ENCODE results near the gene SLC9A9. TPM values are rescaled to one million over a fixed set of nuclear protein-coding genes. Genes with fewer than 3 reads are reported as not detected.

Gene SLC9A9
- total RNA-seq, 1 experiment from 2014 or later = 2.2 TPM

- no peaks in the 10 kb centered on the region for H3K79me2 ChIP-seq (ENCODE audit: low read length)
Observed at GRCh38 chr3:143255739-143256138, 592.5 kb downstream of the SLC9A9 start.

GRCh38 chr3:143252931-143253330, 595.3 kb downstream of the SLC9A9 start:
- Histone ChIP-seq H4K20me1 (ENCODE audit: insufficient read depth, low read depth, low read length) (no peaks in the 10 kb centered on the region), H3K4me3 (ENCODE audit: low read length) (no peak overlapping the region), H2AFZ (ENCODE audit: low read length) (no peak overlapping the region), H3K9me2 (replicated peaks; ENCODE audit: insufficient read depth, low read length) (no peaks in the 10 kb centered on the region), H3K9me3 (ENCODE audit: low read length) (no peaks in the 10 kb centered on the region), H3K27ac (ENCODE audit: low read length) (no peak overlapping the region), H3K36me3 (ENCODE audit: insufficient read depth, low read length) (no peaks in the 10 kb centered on the region), H3K9ac (ENCODE audit: low read length) (no peak overlapping the region), H3K4me2 (ENCODE audit: low read depth, low read length, poor library complexity, severe bottlenecking) (no peak overlapping the region), H3K27me3 (ENCODE audit: low read length) (no peaks in the 10 kb centered on the region), H3K4me1 (ENCODE audit: low read length) (peaks cover 4% of the 10 kb centered on the region), H3K79me2 (ENCODE audit: low read length) (no peaks in the 10 kb centered on the region)
- DNase-seq = no peak

More at GRCh38 chr3:143255739-143256138, 592.5 kb downstream of the SLC9A9 start:
- peaks cover 6% of the 10 kb centered on the region for H3K4me1 ChIP-seq (ENCODE audit: low read length)
- no peaks in the 10 kb centered on the region for H4K20me1 ChIP-seq (ENCODE audit: insufficient read depth, low read depth, low read length)
- no peak overlapping the region for H3K27ac ChIP-seq (ENCODE audit: low read length)
- H2AFZ ChIP-seq (ENCODE audit: low read length) = no peak overlapping the region
- H3K4me3 ChIP-seq (ENCODE audit: low read length) = no peak overlapping the region
- H3K36me3 ChIP-seq (ENCODE audit: insufficient read depth, low read length) = no peaks in the 10 kb centered on the region
- H3K27me3 ChIP-seq (ENCODE audit: low read length) = no peaks in the 10 kb centered on the region
- H3K4me2 ChIP-seq (ENCODE audit: low read depth, low read length, poor library complexity, severe bottlenecking) = no peak overlapping the region
- H3K9me2 ChIP-seq (replicated peaks; ENCODE audit: insufficient read depth, low read length) = no peaks in the 10 kb centered on the region
- H3K9me3 ChIP-seq (ENCODE audit: low read length) = no peaks in the 10 kb centered on the region
- no peak overlapping the region for H3K9ac ChIP-seq (ENCODE audit: low read length)
- DNase-seq = no peak

GRCh38 chr3:143249014-143249413, 599.3 kb downstream of the SLC9A9 start:
- no peaks in the 10 kb centered on the region for H3K27me3 ChIP-seq (ENCODE audit: low read length)
- H2AFZ ChIP-seq (ENCODE audit: low read length) = no peak overlapping the region
- no peaks in the 10 kb centered on the region for H3K36me3 ChIP-seq (ENCODE audit: insufficient read depth, low read length)
- H3K4me3 ChIP-seq (ENCODE audit: low read length) = no peak overlapping the region
- H3K9ac ChIP-seq (ENCODE audit: low read length) = no peak overlapping the region
- H3K4me2 ChIP-seq (ENCODE audit: low read depth, low read length, poor library complexity, severe bottlenecking) = no peak overlapping the region
- no peak for DNase-seq
- no peaks in the 10 kb centered on the region for H3K9me3 ChIP-seq (ENCODE audit: low read length)
- H4K20me1 ChIP-seq (ENCODE audit: insufficient read depth, low read depth, low read length) = no peaks in the 10 kb centered on the region
- H3K79me2 ChIP-seq (ENCODE audit: low read length) = no peaks in the 10 kb centered on the region
- no peaks in the 10 kb centered on the region for H3K9me2 ChIP-seq (replicated peaks; ENCODE audit: insufficient read depth, low read length)
- peaks cover 1% of the 10 kb centered on the region for H3K4me1 ChIP-seq (ENCODE audit: low read length)
- no peak overlapping the region for H3K27ac ChIP-seq (ENCODE audit: low read length)

- H4K20me1 ChIP-seq (ENCODE audit: insufficient read depth, low read depth, low read length) = no peaks in the 10 kb centered on the region
- no peak for DNase-seq
- no peaks in the 10 kb centered on the region for H3K4me1 ChIP-seq (ENCODE audit: low read length)
- H3K79me2 ChIP-seq (ENCODE audit: low read length) = no peaks in the 10 kb centered on the region
- H3K9me3 ChIP-seq (ENCODE audit: low read length) = no peaks in the 10 kb centered on the region
- no peaks in the 10 kb centered on the region for H3K36me3 ChIP-seq (ENCODE audit: insufficient read depth, low read length)
- H3K27ac ChIP-seq (ENCODE audit: low read length) = no peak overlapping the region
- H3K27me3 ChIP-seq (ENCODE audit: low read length) = no peaks in the 10 kb centered on the region
- H3K4me3 ChIP-seq (ENCODE audit: low read length) = no peak overlapping the region
- no peak overlapping the region for H3K4me2 ChIP-seq (ENCODE audit: low read depth, low read length, poor library complexity, severe bottlenecking)
- no peak overlapping the region for H3K9ac ChIP-seq (ENCODE audit: low read length)
- no peaks in the 10 kb centered on the region for H3K9me2 ChIP-seq (replicated peaks; ENCODE audit: insufficient read depth, low read length)
- H2AFZ ChIP-seq (ENCODE audit: low read length) = no peak overlapping the region
Observed at GRCh38 chr3:143247073-143247472, 601.2 kb downstream of the SLC9A9 start.

- DNase-seq = no peak
- H3K4me2 ChIP-seq (ENCODE audit: low read depth, low read length, poor library complexity, severe bottlenecking) = no peak overlapping the region
- no peak overlapping the region for H2AFZ ChIP-seq (ENCODE audit: low read length)
- no peaks in the 10 kb centered on the region for H3K4me1 ChIP-seq (ENCODE audit: low read length)
- H3K4me3 ChIP-seq (ENCODE audit: low read length) = no peak overlapping the region
- H3K36me3 ChIP-seq (ENCODE audit: insufficient read depth, low read length) = no peaks in the 10 kb centered on the region
- no peaks in the 10 kb centered on the region for H3K79me2 ChIP-seq (ENCODE audit: low read length)
- no peaks in the 10 kb centered on the region for H3K9me3 ChIP-seq (ENCODE audit: low read length)
- no peaks in the 10 kb centered on the region for H3K27me3 ChIP-seq (ENCODE audit: low read length)
- no peaks in the 10 kb centered on the region for H3K9me2 ChIP-seq (replicated peaks; ENCODE audit: insufficient read depth, low read length)
- H3K27ac ChIP-seq (ENCODE audit: low read length) = no peak overlapping the region
- H3K9ac ChIP-seq (ENCODE audit: low read length) = no peak overlapping the region
- H4K20me1 ChIP-seq (ENCODE audit: insufficient read depth, low read depth, low read length) = no peaks in the 10 kb centered on the region
Observed at GRCh38 chr3:143245692-143246091, 602.6 kb downstream of the SLC9A9 start.

GRCh38 chr3:143244516-143245063, 603.7 kb downstream of the SLC9A9 start:
- H3K4me1 ChIP-seq (ENCODE audit: low read length) = no peaks in the 10 kb centered on the region; the same call in 1 of the 2 replicates
- no peaks in the 10 kb centered on the region for H3K36me3 ChIP-seq (ENCODE audit: insufficient read depth, low read length)
- H3K4me2 ChIP-seq (ENCODE audit: low read depth, low read length, poor library complexity, severe bottlenecking) = no peak overlapping the region
- no peak overlapping the region for H3K4me3 ChIP-seq (ENCODE audit: low read length)
- H2AFZ ChIP-seq (ENCODE audit: low read length) = no peak overlapping the region
- no peaks in the 10 kb centered on the region for H3K9me2 ChIP-seq (replicated peaks; ENCODE audit: insufficient read depth, low read length)
- H3K27me3 ChIP-seq (ENCODE audit: low read length) = no peaks in the 10 kb centered on the region
- no peaks in the 10 kb centered on the region for H3K79me2 ChIP-seq (ENCODE audit: low read length)
- no peak overlapping the region for H3K9ac ChIP-seq (ENCODE audit: low read length)
- no peak overlapping the region for H3K27ac ChIP-seq (ENCODE audit: low read length)
- no peaks in the 10 kb centered on the region for H3K9me3 ChIP-seq (ENCODE audit: low read length)
- no peaks in the 10 kb centered on the region for H4K20me1 ChIP-seq (ENCODE audit: insufficient read depth, low read depth, low read length)
- DNase-seq = no peak

- Histone ChIP-seq H3K4me1 (ENCODE audit: low read length) (no peaks in the 10 kb centered on the region; the same call in 1 of the 2 replicates), H3K9me2 (replicated peaks; ENCODE audit: insufficient read depth, low read length) (no peaks in the 10 kb centered on the region), H3K9me3 (ENCODE audit: low read length) (no peaks in the 10 kb centered on the region), H3K9ac (ENCODE audit: low read length) (no peak overlapping the region), H4K20me1 (ENCODE audit: insufficient read depth, low read depth, low read length) (no peaks in the 10 kb centered on the region), H3K27ac (ENCODE audit: low read length) (no peak overlapping the region), H3K27me3 (ENCODE audit: low read length) (no peaks in the 10 kb centered on the region), H2AFZ (ENCODE audit: low read length) (no peak overlapping the region), H3K4me3 (ENCODE audit: low read length) (no peak overlapping the region), H3K79me2 (ENCODE audit: low read length) (no peaks in the 10 kb centered on the region), H3K36me3 (ENCODE audit: insufficient read depth, low read length) (no peaks in the 10 kb centered on the region), H3K4me2 (ENCODE audit: low read depth, low read length, poor library complexity, severe bottlenecking) (no peak overlapping the region)
- no peak for DNase-seq
Observed at GRCh38 chr3:143243686-143244085, 604.6 kb downstream of the SLC9A9 start.

- no peak for DNase-seq
Observed at GRCh38 chr3:143242691-143243090, 605.6 kb downstream of the SLC9A9 start.

More at GRCh38 chr3:143242691-143243090, 605.6 kb downstream of the SLC9A9 start:
- no peak overlapping the region for H3K9ac ChIP-seq (ENCODE audit: low read length)
- no peak overlapping the region for H3K27ac ChIP-seq (ENCODE audit: low read length)
- H3K9me2 ChIP-seq (replicated peaks; ENCODE audit: insufficient read depth, low read length) = no peaks in the 10 kb centered on the region
- H4K20me1 ChIP-seq (ENCODE audit: insufficient read depth, low read depth, low read length) = no peaks in the 10 kb centered on the region
- H3K4me1 ChIP-seq (ENCODE audit: low read length) = peaks cover 1% of the 10 kb centered on the region; the same call in 1 of the 2 replicates
- H3K9me3 ChIP-seq (ENCODE audit: low read length) = no peaks in the 10 kb centered on the region
- H3K36me3 ChIP-seq (ENCODE audit: insufficient read depth, low read length) = no peaks in the 10 kb centered on the region
- H3K4me3 ChIP-seq (ENCODE audit: low read length) = no peak overlapping the region
- H3K79me2 ChIP-seq (ENCODE audit: low read length) = no peaks in the 10 kb centered on the region
- no peak overlapping the region for H3K4me2 ChIP-seq (ENCODE audit: low read depth, low read length, poor library complexity, severe bottlenecking)
- no peaks in the 10 kb centered on the region for H3K27me3 ChIP-seq (ENCODE audit: low read length)
- H2AFZ ChIP-seq (ENCODE audit: low read length) = no peak overlapping the region
